ENCODE measurements around the gene ZFAND4. TPM values are rescaled to one million over a fixed set of nuclear protein-coding genes. Genes with fewer than 3 reads are reported as not detected.

Gene ZFAND4
- polyA plus RNA-seq, 3 donors, result 4.4 to 5.9 (median 5.1) TPM

DNA sequence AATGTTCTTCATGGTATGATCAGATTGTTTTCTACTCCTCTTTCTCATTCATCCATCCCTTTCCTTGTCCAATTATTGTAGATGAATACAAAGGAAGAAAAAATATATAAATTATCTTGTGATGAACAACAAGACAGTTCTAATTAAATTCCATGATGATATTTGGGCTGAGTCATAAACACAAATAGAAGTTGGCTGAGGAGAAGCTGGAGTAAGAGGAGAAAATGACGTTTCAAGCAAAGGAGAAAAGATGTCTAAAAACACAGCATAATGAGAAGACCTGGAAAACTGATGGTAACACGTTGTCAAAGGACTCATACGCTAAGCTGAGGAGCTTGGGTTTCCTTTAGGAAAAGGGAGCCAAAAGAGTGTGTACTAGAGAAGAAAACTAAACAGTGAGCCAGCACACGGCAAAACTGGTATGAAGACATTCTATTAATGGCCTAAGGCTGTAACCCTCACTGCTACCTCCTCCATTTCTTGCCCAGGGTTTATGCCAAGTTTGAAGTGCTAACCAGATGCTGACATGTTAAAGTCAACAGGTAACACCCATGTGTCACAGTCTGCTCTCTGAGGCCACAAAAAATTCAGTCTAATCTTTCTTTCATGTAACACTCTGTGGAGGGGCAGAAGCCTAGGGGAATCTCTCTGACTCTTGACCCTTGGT lies 26.1 kb downstream of the ZFAND4 start:
- H4K20me1 ChIP-seq (ENCODE audit: insufficient read depth, low read length), result no peaks in the 10 kb centered on the region
- intact Hi-C loops (cut with micrococcal nuclease), result no loop called here
- TF ChIP-seq, protein P1, sequence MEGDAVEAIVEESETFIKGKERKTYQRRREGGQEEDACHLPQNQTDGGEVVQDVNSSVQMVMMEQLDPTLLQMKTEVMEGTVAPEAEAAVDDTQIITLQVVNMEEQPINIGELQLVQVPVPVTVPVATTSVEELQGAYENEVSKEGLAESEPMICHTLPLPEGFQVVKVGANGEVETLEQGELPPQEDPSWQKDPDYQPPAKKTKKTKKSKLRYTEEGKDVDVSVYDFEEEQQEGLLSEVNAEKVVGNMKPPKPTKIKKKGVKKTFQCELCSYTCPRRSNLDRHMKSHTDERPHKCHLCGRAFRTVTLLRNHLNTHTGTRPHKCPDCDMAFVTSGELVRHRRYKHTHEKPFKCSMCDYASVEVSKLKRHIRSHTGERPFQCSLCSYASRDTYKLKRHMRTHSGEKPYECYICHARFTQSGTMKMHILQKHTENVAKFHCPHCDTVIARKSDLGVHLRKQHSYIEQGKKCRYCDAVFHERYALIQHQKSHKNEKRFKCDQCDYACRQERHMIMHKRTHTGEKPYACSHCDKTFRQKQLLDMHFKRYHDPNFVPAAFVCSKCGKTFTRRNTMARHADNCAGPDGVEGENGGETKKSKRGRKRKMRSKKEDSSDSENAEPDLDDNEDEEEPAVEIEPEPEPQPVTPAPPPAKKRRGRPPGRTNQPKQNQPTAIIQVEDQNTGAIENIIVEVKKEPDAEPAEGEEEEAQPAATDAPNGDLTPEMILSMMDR (IDR thresholded peaks at IDR 0.05), result no peak

DNA sequence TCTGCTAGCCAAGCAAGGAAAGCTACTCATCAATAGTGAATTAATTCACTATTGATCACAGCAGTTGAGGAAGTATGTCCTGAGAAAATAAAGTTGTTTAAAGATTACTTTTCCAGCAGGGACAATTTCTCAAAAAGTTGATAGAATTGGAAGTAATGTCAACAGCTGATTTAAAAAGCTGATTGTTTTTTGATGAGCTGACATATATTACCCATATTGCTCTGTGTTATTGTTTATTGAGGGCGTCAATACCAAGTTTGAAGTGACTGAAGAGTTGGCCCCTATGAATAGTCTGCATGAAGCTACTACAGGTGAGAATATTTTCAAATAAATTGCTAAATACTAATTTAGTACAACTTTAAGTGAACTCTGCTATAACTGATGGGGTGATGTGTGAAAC lies 28.0 kb downstream of the ZFAND4 start:
- no peak overlapping the region for H3K27ac Mint-ChIP-seq
- Histone ChIP-seq H2AFZ (ENCODE audit: insufficient read depth, low read depth, low read length, poor library complexity, severe bottlenecking) (no peak overlapping the region), H3K36me3 (replicated peaks in 1 of 2; ENCODE audit: control insufficient read depth in 1 of 2, insufficient read depth in 2 of 2, low read length in 2 of 2) (peaks cover 26 to 53% of the 10 kb centered on the region in 2 donors), H4K20me1 (ENCODE audit: insufficient read depth, low read length) (no peaks in the 10 kb centered on the region), H3K9ac (ENCODE audit: insufficient read depth, low read length, poor library complexity, severe bottlenecking) (no peak overlapping the region), H3K9me3 (replicated peaks in 1 of 2; ENCODE audit: control insufficient read depth in 1 of 2, insufficient read depth in 1 of 2, low read length in 2 of 2) (no peaks in the 10 kb centered on the region), H3K27ac (ENCODE audit: low read depth in 1 of 2, low read length in 2 of 2) (no peak overlapping the region), H3K4me2 (replicated peaks; ENCODE audit: extremely low read depth, low read length, poor library complexity, severe bottlenecking) (no peak overlapping the region), H3K4me1 (ENCODE audit: control insufficient read depth in 1 of 2, insufficient read depth in 2 of 2, low read length in 2 of 2) (no peaks in the 10 kb centered on the region), H3K4me3 (replicated peaks in 1 of 3; ENCODE audit: low read depth in 2 of 3, low read length in 3 of 3) (no peak overlapping the region), H3K79me2 (ENCODE audit: insufficient read depth, low read length) (no peaks in the 10 kb centered on the region), H3K27me3 (ENCODE audit: control insufficient read depth in 2 of 2, insufficient read depth in 2 of 2, low read length in 2 of 2) (no peaks in the 10 kb centered on the region)
- no peaks in the 10 kb centered on the region for H3K4me1 Mint-ChIP-seq
- peaks cover 30 to 36% of the 10 kb centered on the region in 2 donors for H3K36me3 Mint-ChIP-seq
- H3K4me3 Mint-ChIP-seq, result no peak overlapping the region
- WGBS (ENCODE audit: insufficient coverage), result no CpG with 5 or more reads among the region's 1 CpG
- H3K27me3 Mint-ChIP-seq (ENCODE audit: low read depth in 3 of 3), result no peaks in the 10 kb centered on the region
- TF ChIP-seq, protein P1 (IDR thresholded peaks at IDR 0.05), result no peak
- H3K9me3 Mint-ChIP-seq, result peaks cover 0 to 1% (median 0%) of the 10 kb centered on the region in 7 donors
- intact Hi-C loops (cut with micrococcal nuclease), result no loop called here
- DNase-seq, result no peak

More for the DNA sequence above, 26.1 kb downstream of the ZFAND4 start:
- WGBS (ENCODE audit: insufficient coverage), result 97% methylated on average over 3 of the region's 4 CpGs
- no peaks in the 10 kb centered on the region for H3K9me3 ChIP-seq (replicated peaks in 1 of 2; ENCODE audit: control insufficient read depth in 1 of 2, insufficient read depth in 1 of 2, low read length in 2 of 2)
- H3K4me2 ChIP-seq (replicated peaks; ENCODE audit: extremely low read depth, low read length, poor library complexity, severe bottlenecking), result no peak overlapping the region
- Mint-ChIP-seq H3K4me3 (no peak overlapping the region), H3K9me3 (peaks cover 0 to 1% (median 0%) of the 10 kb centered on the region in 7 donors), H3K4me1 (no peaks in the 10 kb centered on the region), H3K27ac (no peak overlapping the region), H3K36me3 (peaks cover 28 to 33% of the 10 kb centered on the region in 2 donors), H3K27me3 (ENCODE audit: low read depth in 3 of 3) (no peaks in the 10 kb centered on the region)
- no peaks in the 10 kb centered on the region for H3K4me1 ChIP-seq (ENCODE audit: control insufficient read depth in 1 of 2, insufficient read depth in 2 of 2, low read length in 2 of 2)
- H3K27me3 ChIP-seq (ENCODE audit: control insufficient read depth in 2 of 2, insufficient read depth in 2 of 2, low read length in 2 of 2), result no peaks in the 10 kb centered on the region
- no peak for DNase-seq
- H3K4me3 ChIP-seq (replicated peaks in 1 of 3; ENCODE audit: low read depth in 2 of 3, low read length in 3 of 3), result no peak overlapping the region
- H3K79me2 ChIP-seq (ENCODE audit: insufficient read depth, low read length), result no peaks in the 10 kb centered on the region
- H2AFZ ChIP-seq (ENCODE audit: insufficient read depth, low read depth, low read length, poor library complexity, severe bottlenecking), result no peak overlapping the region
- H3K9ac ChIP-seq (ENCODE audit: insufficient read depth, low read length, poor library complexity, severe bottlenecking), result no peak overlapping the region
- H3K36me3 ChIP-seq (replicated peaks in 1 of 2; ENCODE audit: control insufficient read depth in 1 of 2, insufficient read depth in 2 of 2, low read length in 2 of 2), result peaks cover 27 to 51% of the 10 kb centered on the region in 2 donors
- no peak overlapping the region for H3K27ac ChIP-seq (ENCODE audit: low read depth in 1 of 2, low read length in 2 of 2)
